ENCODE data around the gene NAP1L5.
A peak's percentile ranks its signal among the peaks of the same experiment; 100 is the strongest.

NAP1L5 gene

GRCh38 chr4:88735564-88735963 lies 37.9 kb upstream of the NAP1L5 start:
- peaks cover 49% of the 10 kb centered on the region for H3K36me3 ChIP-seq (ENCODE audit: control insufficient read depth, insufficient read depth, low read length, severe bottlenecking)
- DNase-seq (ENCODE audit: low read depth) = peak; percentile 37

GRCh38 chr4:88734403-88734949 lies 36.8 kb upstream of the NAP1L5 start:
- DNase-seq (ENCODE audit: low read depth) = no peak
- Histone ChIP-seq H3K9ac (ENCODE audit: low read length) (no peak overlapping the region), H3K27me3 (replicated peaks; ENCODE audit: control insufficient read depth, insufficient read depth, low read length) (no peaks in the 10 kb centered on the region), H3K9me3 (ENCODE audit: control insufficient read depth, low read length) (no peaks in the 10 kb centered on the region), H3K36me3 (ENCODE audit: control insufficient read depth, insufficient read depth, low read length, severe bottlenecking) (peaks cover 57% of the 10 kb centered on the region), H3K4me1 (ENCODE audit: control insufficient read depth, insufficient read depth, low read length) (peaks cover 34% of the 10 kb centered on the region), H3K4me3 (ENCODE audit: low read length) (no peak overlapping the region)

More at GRCh38 chr4:88735564-88735963, 37.9 kb upstream of the NAP1L5 start:
- H3K9ac ChIP-seq (ENCODE audit: low read length) = no peak overlapping the region
- H3K4me3 ChIP-seq (ENCODE audit: low read length) = no peak overlapping the region
- peaks cover 34% of the 10 kb centered on the region for H3K4me1 ChIP-seq (ENCODE audit: control insufficient read depth, insufficient read depth, low read length)
- H3K27me3 ChIP-seq (replicated peaks; ENCODE audit: control insufficient read depth, insufficient read depth, low read length) = no peaks in the 10 kb centered on the region
- no peaks in the 10 kb centered on the region for H3K9me3 ChIP-seq (ENCODE audit: control insufficient read depth, low read length)

GRCh38 chr4:88732714-88733368 lies 35.2 kb upstream of the NAP1L5 start:
- Histone ChIP-seq H3K4me1 (ENCODE audit: control insufficient read depth, insufficient read depth, low read length) (peaks cover 46% of the 10 kb centered on the region), H3K4me3 (ENCODE audit: low read length) (no peak overlapping the region), H3K27me3 (replicated peaks; ENCODE audit: control insufficient read depth, insufficient read depth, low read length) (no peaks in the 10 kb centered on the region), H3K9me3 (ENCODE audit: control insufficient read depth, low read length) (no peaks in the 10 kb centered on the region), H3K36me3 (ENCODE audit: control insufficient read depth, insufficient read depth, low read length, severe bottlenecking) (peaks cover 60% of the 10 kb centered on the region), H3K9ac (ENCODE audit: low read length) (no peak overlapping the region)
- no peak for DNase-seq (ENCODE audit: low read depth)

- Histone ChIP-seq H3K27me3 (replicated peaks; ENCODE audit: control insufficient read depth, insufficient read depth, low read length) (no peaks in the 10 kb centered on the region), H3K9ac (ENCODE audit: low read length) (no peak overlapping the region), H3K4me3 (ENCODE audit: low read length) (no peak overlapping the region), H3K9me3 (ENCODE audit: control insufficient read depth, low read length) (no peaks in the 10 kb centered on the region), H3K36me3 (ENCODE audit: control insufficient read depth, insufficient read depth, low read length, severe bottlenecking) (peaks cover 64% of the 10 kb centered on the region), H3K4me1 (ENCODE audit: control insufficient read depth, insufficient read depth, low read length) (peaks cover 41% of the 10 kb centered on the region)
- no peak for DNase-seq (ENCODE audit: low read depth)
These were observed 33.8 kb upstream of the NAP1L5 start for GRCh38 chr4:88731381-88731780.

GRCh38 chr4:88730811-88731210 lies 33.2 kb upstream of the NAP1L5 start:
- DNase-seq (ENCODE audit: low read depth) = no peak
- Histone ChIP-seq H3K9me3 (ENCODE audit: control insufficient read depth, low read length) (no peaks in the 10 kb centered on the region), H3K4me3 (ENCODE audit: low read length) (no peak overlapping the region), H3K4me1 (ENCODE audit: control insufficient read depth, insufficient read depth, low read length) (peaks cover 39% of the 10 kb centered on the region), H3K9ac (ENCODE audit: low read length) (no peak overlapping the region), H3K27me3 (replicated peaks; ENCODE audit: control insufficient read depth, insufficient read depth, low read length) (no peaks in the 10 kb centered on the region), H3K36me3 (ENCODE audit: control insufficient read depth, insufficient read depth, low read length, severe bottlenecking) (peaks cover 68% of the 10 kb centered on the region)

- Histone ChIP-seq H3K36me3 (ENCODE audit: control insufficient read depth, insufficient read depth, low read length, severe bottlenecking) (peaks cover 78% of the 10 kb centered on the region), H3K9me3 (ENCODE audit: control insufficient read depth, low read length) (no peaks in the 10 kb centered on the region)
- DNase-seq (ENCODE audit: low read depth) = no peak
These were observed 31.6 kb upstream of the NAP1L5 start for GRCh38 chr4:88729146-88729760.

GRCh38 chr4:88728146-88728545 lies 30.5 kb upstream of the NAP1L5 start:
- Histone ChIP-seq H3K36me3 (ENCODE audit: control insufficient read depth, insufficient read depth, low read length, severe bottlenecking) (peaks cover 89% of the 10 kb centered on the region), H3K27me3 (replicated peaks; ENCODE audit: control insufficient read depth, insufficient read depth, low read length) (no peaks in the 10 kb centered on the region), H3K9ac (ENCODE audit: low read length) (no peak overlapping the region), H3K4me3 (ENCODE audit: low read length) (no peak overlapping the region), H3K4me1 (ENCODE audit: control insufficient read depth, insufficient read depth, low read length) (peaks cover 28% of the 10 kb centered on the region), H3K9me3 (ENCODE audit: control insufficient read depth, low read length) (no peaks in the 10 kb centered on the region)
- no peak for DNase-seq (ENCODE audit: low read depth)

More at GRCh38 chr4:88729146-88729760, 31.6 kb upstream of the NAP1L5 start:
- no peak overlapping the region for H3K4me3 ChIP-seq (ENCODE audit: low read length)
- H3K9ac ChIP-seq (ENCODE audit: low read length) = no peak overlapping the region
- peaks cover 24% of the 10 kb centered on the region for H3K4me1 ChIP-seq (ENCODE audit: control insufficient read depth, insufficient read depth, low read length)
- H3K27me3 ChIP-seq (replicated peaks; ENCODE audit: control insufficient read depth, insufficient read depth, low read length) = no peaks in the 10 kb centered on the region

GRCh38 chr4:88725986-88726385 lies 28.4 kb upstream of the NAP1L5 start:
- Histone ChIP-seq H3K27me3 (replicated peaks; ENCODE audit: control insufficient read depth, insufficient read depth, low read length) (no peaks in the 10 kb centered on the region), H3K36me3 (ENCODE audit: control insufficient read depth, insufficient read depth, low read length, severe bottlenecking) (peaks cover 84% of the 10 kb centered on the region), H3K4me1 (ENCODE audit: control insufficient read depth, insufficient read depth, low read length) (peaks cover 38% of the 10 kb centered on the region), H3K4me3 (ENCODE audit: low read length) (no peak overlapping the region), H3K9ac (ENCODE audit: low read length) (no peak overlapping the region), H3K9me3 (ENCODE audit: control insufficient read depth, low read length) (no peaks in the 10 kb centered on the region)
- no peak for DNase-seq (ENCODE audit: low read depth)

GRCh38 chr4:88725143-88725542 lies 27.5 kb upstream of the NAP1L5 start:
- peaks cover 44% of the 10 kb centered on the region for H3K4me1 ChIP-seq (ENCODE audit: control insufficient read depth, insufficient read depth, low read length)
- H3K9ac ChIP-seq (ENCODE audit: low read length) = no peak overlapping the region
- H3K27me3 ChIP-seq (replicated peaks; ENCODE audit: control insufficient read depth, insufficient read depth, low read length) = no peaks in the 10 kb centered on the region
- H3K4me3 ChIP-seq (ENCODE audit: low read length) = no peak overlapping the region
- no peaks in the 10 kb centered on the region for H3K9me3 ChIP-seq (ENCODE audit: control insufficient read depth, low read length)
- peaks cover 76% of the 10 kb centered on the region for H3K36me3 ChIP-seq (ENCODE audit: control insufficient read depth, insufficient read depth, low read length, severe bottlenecking)
- no peak for DNase-seq (ENCODE audit: low read depth)

GRCh38 chr4:88724406-88724805 lies 26.8 kb upstream of the NAP1L5 start:
- no peak overlapping the region for H3K4me3 ChIP-seq (ENCODE audit: low read length)
- H3K27me3 ChIP-seq (replicated peaks; ENCODE audit: control insufficient read depth, insufficient read depth, low read length) = no peaks in the 10 kb centered on the region
- peaks cover 44% of the 10 kb centered on the region for H3K4me1 ChIP-seq (ENCODE audit: control insufficient read depth, insufficient read depth, low read length)
- no peak for DNase-seq (ENCODE audit: low read depth)
- H3K36me3 ChIP-seq (ENCODE audit: control insufficient read depth, insufficient read depth, low read length, severe bottlenecking) = peaks cover 69% of the 10 kb centered on the region
- no peaks in the 10 kb centered on the region for H3K9me3 ChIP-seq (ENCODE audit: control insufficient read depth, low read length)
- no peak overlapping the region for H3K9ac ChIP-seq (ENCODE audit: low read length)

GRCh38 chr4:88722828-88723227 lies 25.2 kb upstream of the NAP1L5 start:
- Histone ChIP-seq H3K36me3 (ENCODE audit: control insufficient read depth, insufficient read depth, low read length, severe bottlenecking) (peaks cover 61% of the 10 kb centered on the region), H3K9me3 (ENCODE audit: control insufficient read depth, low read length) (peaks cover under 1% of the 10 kb centered on the region), H3K4me1 (ENCODE audit: control insufficient read depth, insufficient read depth, low read length) (peaks cover 35% of the 10 kb centered on the region), H3K27me3 (replicated peaks; ENCODE audit: control insufficient read depth, insufficient read depth, low read length) (no peaks in the 10 kb centered on the region), H3K9ac (ENCODE audit: low read length) (no peak overlapping the region), H3K4me3 (ENCODE audit: low read length) (no peak overlapping the region)
- no peak for DNase-seq (ENCODE audit: low read depth)

Measured in adipocyte (in vitro differentiated cells).